T47D (cell line): Measurements from ENCODE around the gene PSMD8.

ENCODE experiments used
- DNase-seq, 2 experiments: peaks; one replicate each; pipeline versions ENCODE4 v3.0.0 to v3.0.0-alpha.2; 2011 to 2012; ENCODE audit warnings: low read depth in 1 of 2, low spot score in 1 of 2
- JUND ChIP-seq: IDR thresholded peaks from 2 replicates; pipeline ENCODE4 v1.6.1; 2012; ENCODE audit warnings: low read depth
- in situ Hi-C: cut with HindIII; loops from 2 replicates; pipeline ENCODE4 v1.10.0; 2016; ENCODE audit warnings: low sequenced_read_pairs, low pct_unique_long_range_greater_than_20kb

PSMD8 gene

GRCh38 chr19:38385804-38386257, 11.5 kb downstream of the PSMD8 start:
- TF ChIP-seq JUND = no peak
- no peak for DNase-seq
- in situ Hi-C loops = no loop called here

GRCh38 chr19:38386300-38386970, 12.1 kb downstream of the PSMD8 start:
- no peak for DNase-seq
- in situ Hi-C loops = no loop called here
- no peak for TF ChIP-seq JUND

GRCh38 chr19:38386971-38387549, 12.7 kb downstream of the PSMD8 start:
- in situ Hi-C loops = no loop called here
- no peak for DNase-seq
- no peak for TF ChIP-seq JUND

GRCh38 chr19:38387550-38388348, 13.4 kb downstream of the PSMD8 start, which contains the start of gene GGN:
Gene GGN (minus strand): TSS chr19:38388034. CDS start chr19:38387261, 773 bp downstream.
- in situ Hi-C loops = no loop called here
- no peak for TF ChIP-seq JUND
- peak; percentile 96 to 97 for DNase-seq

GRCh38 chr19:38388349-38389100, 14.2 kb downstream of the PSMD8 start, which contains the start of gene SPRED3:
Gene SPRED3 (plus strand): TSS chr19:38388697. CDS start chr19:38390303, 1,606 bp downstream.
- DNase-seq = peak; percentile 58 to 75
- in situ Hi-C loops = no loop called here
- no peak for TF ChIP-seq JUND

- in situ Hi-C loops = no loop called here
- no peak for DNase-seq
- no peak for TF ChIP-seq JUND
Observed at GRCh38 chr19:38389101-38389925, 14.9 kb downstream of the PSMD8 start.

GRCh38 chr19:38389957-38390924, 15.9 kb downstream of the PSMD8 start:
- TF ChIP-seq JUND = no peak
- in situ Hi-C loops = no loop called here
- DNase-seq = no peak

- no peak for TF ChIP-seq JUND
- no peak for DNase-seq
- in situ Hi-C loops = no loop called here
Observed at GRCh38 chr19:38391911-38392464, 17.6 kb downstream of the PSMD8 start.

- DNase-seq = no peak
- in situ Hi-C loops = no loop called here
- TF ChIP-seq JUND = no peak
Observed at GRCh38 chr19:38392707-38393308, 18.4 kb downstream of the PSMD8 start.

GRCh38 chr19:38394488-38394887, 20.1 kb downstream of the PSMD8 start:
- in situ Hi-C loops = no loop called here
- TF ChIP-seq JUND = no peak
- DNase-seq = no peak
